ENCODE data around the gene ABHD17A.

ABHD17A gene

DNA sequence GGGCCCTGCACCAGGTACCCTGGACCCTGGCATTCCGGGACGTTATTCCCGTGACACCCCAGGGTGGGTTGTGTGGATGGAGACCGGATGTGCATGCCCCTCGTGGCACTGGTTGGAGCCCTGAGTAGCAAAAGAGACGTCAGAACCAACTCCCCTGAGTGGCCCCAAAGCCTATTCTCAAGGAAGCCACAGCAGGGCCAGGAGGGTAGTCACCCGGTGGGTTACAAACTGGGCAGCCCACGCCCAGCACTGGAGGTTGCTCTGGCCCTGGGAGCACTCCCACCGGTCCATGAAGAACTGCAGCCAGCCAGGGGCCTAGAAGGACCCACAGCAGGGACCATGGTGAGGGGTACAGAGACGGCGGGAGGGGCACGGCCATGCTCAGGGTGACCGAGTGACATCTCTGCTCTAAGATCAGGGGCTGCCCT is 29.5 kb downstream of the ABHD17A start:
- DNase-seq = no peak

DNA sequence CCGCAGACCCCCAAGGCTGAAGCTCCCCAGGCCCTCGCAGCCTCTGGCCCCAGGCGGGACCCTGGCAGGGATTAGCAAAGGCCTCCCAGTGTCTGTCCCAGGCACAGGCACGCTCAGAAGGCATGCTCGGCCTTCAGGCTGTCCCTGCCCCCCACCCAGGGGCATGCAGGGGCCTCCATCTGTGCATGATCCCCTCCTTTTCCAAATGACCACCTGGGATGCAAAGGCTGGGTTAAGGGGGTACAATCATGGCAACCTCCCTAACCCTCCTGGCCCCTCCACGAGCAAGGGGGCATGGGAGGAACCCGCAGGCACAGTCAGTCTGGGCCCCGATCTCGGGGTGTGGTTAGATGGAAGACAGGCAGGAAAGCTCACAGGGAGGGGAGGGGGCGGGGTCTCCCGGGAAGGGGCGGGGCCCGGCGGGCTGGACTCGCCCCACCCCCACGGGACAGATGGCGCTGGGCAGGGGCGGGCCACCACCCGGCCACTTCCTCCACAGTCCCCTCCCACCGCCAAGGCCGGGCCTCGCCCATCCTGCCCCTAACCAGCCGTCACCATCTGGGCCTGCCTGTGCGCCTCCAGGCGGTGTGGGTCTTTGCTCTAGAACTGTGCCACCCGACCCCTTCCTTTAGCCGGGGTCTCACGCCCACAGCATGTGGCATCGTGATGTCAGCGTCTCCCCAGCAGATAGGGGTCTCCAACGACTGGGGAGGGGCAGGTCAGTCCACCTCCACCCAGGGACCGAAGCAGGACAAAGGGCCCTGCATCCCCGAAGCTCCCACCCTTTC is 30.1 kb downstream of the ABHD17A start:
- in situ Hi-C loops (cut with HindIII; ENCODE audit: low pct_ligation_motif_present, low sequenced_read_pairs) = no loop called here

More for the DNA sequence above, 29.5 kb downstream of the ABHD17A start:
- TF ChIP-seq, protein P1, sequence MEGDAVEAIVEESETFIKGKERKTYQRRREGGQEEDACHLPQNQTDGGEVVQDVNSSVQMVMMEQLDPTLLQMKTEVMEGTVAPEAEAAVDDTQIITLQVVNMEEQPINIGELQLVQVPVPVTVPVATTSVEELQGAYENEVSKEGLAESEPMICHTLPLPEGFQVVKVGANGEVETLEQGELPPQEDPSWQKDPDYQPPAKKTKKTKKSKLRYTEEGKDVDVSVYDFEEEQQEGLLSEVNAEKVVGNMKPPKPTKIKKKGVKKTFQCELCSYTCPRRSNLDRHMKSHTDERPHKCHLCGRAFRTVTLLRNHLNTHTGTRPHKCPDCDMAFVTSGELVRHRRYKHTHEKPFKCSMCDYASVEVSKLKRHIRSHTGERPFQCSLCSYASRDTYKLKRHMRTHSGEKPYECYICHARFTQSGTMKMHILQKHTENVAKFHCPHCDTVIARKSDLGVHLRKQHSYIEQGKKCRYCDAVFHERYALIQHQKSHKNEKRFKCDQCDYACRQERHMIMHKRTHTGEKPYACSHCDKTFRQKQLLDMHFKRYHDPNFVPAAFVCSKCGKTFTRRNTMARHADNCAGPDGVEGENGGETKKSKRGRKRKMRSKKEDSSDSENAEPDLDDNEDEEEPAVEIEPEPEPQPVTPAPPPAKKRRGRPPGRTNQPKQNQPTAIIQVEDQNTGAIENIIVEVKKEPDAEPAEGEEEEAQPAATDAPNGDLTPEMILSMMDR (IDR thresholded peaks at IDR 0.05; ENCODE audit: low read depth, low read length, missing control alignments) = no peak
- Histone ChIP-seq H3K27me3 (replicated peaks) (no peaks in the 10 kb centered on the region), H3K27ac (peak overlapping the region; percentile 52), H3K4me3 (ENCODE audit: low read depth, low read length) (peak overlapping the region; percentile 39), H3K36me3 (replicated peaks) (peaks cover 5% of the 10 kb centered on the region)
- in situ Hi-C loops (cut with HindIII; ENCODE audit: low pct_ligation_motif_present, low sequenced_read_pairs) = no loop called here

DNA sequence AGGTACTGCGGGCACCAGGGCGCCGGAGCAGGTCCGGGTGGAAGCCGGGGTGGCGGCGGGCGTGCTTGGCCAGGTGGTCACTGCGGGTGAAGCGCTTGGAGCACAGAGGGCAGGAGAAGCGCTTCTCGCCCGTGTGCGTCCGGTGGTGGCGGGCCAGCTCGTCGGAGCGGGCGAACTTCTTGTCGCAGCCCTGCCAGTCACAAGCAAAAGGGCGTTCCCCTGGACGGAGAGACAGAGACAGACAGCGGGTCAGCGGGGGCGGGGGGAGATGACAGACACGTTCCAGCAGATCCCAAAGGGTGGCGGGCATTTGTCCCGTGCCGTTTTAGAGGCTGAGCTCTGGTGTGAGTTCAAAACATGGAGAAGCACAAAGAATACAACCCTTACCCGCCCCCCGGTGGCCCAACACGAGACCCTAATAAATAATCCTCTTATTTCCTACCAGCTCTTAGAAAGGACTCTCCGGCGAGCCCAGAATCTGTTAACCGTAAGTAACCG is 30.7 kb downstream of the ABHD17A start:
- H3K27ac ChIP-seq = peak overlapping the region; percentile 25
- peak; percentile 41 for DNase-seq
- in situ Hi-C loops (cut with HindIII; ENCODE audit: low pct_ligation_motif_present, low sequenced_read_pairs) = no loop called here
- H3K4me3 ChIP-seq (ENCODE audit: low read depth, low read length) = no peak overlapping the region
- TF ChIP-seq, protein P1 (IDR thresholded peaks at IDR 0.05; ENCODE audit: low read depth, low read length, missing control alignments) = no peak
- peaks cover 6% of the 10 kb centered on the region for H3K36me3 ChIP-seq (replicated peaks)
- no peaks in the 10 kb centered on the region for H3K27me3 ChIP-seq (replicated peaks)

More for the DNA sequence above, 30.1 kb downstream of the ABHD17A start:
- H3K4me3 ChIP-seq (ENCODE audit: low read depth, low read length) = peak overlapping the region; percentile 39
- TF ChIP-seq, protein P1 (IDR thresholded peaks at IDR 0.05; ENCODE audit: low read depth, low read length, missing control alignments) = no peak
- peaks cover 6% of the 10 kb centered on the region for H3K36me3 ChIP-seq (replicated peaks)
- DNase-seq = peak; percentile 81
- peak overlapping the region; percentile 52 for H3K27ac ChIP-seq
- no peaks in the 10 kb centered on the region for H3K27me3 ChIP-seq (replicated peaks)

DNA sequence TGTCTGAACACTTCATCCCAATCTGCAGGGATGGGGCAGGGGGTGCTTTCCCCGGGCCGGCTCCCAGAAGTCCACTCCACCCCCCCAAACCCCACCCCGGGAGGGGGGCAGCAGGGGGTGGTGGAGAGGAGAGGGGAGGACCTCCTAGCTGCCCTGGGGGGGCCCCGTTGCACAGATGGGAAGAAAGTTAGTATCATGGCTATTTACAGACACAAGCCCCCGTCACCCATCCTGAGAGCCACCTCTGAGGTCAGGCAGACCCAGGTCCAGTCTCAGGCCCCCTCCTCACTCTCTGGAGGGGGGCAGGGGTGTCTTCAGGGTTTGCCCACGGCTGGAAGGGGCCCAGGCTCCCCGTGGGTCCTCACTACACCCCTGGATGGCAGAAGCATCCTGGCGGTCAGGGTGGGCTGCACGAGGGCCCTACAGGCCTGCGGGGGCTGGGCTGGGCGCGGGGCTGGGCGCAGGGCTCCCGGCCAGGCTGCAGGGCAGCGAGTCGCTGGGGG is 31.2 kb downstream of the ABHD17A start:
- Histone ChIP-seq H3K27me3 (replicated peaks) (no peaks in the 10 kb centered on the region), H3K36me3 (replicated peaks) (peaks cover 6% of the 10 kb centered on the region), H3K27ac (no peak overlapping the region), H3K4me3 (ENCODE audit: low read depth, low read length) (no peak overlapping the region)
- TF ChIP-seq, protein P1 (IDR thresholded peaks at IDR 0.05; ENCODE audit: low read depth, low read length, missing control alignments) = no peak
- in situ Hi-C loops (cut with HindIII; ENCODE audit: low pct_ligation_motif_present, low sequenced_read_pairs) = no loop called here
- no peak for DNase-seq

GRCh38 chr19:1853295-1854038 is 31.8 kb downstream of the ABHD17A start:
- no peak overlapping the region for H3K27ac ChIP-seq
- TF ChIP-seq, protein P1 (IDR thresholded peaks at IDR 0.05; ENCODE audit: low read depth, low read length, missing control alignments) = peak; percentile 86
- peak; percentile 67 for DNase-seq
- peaks cover 6% of the 10 kb centered on the region for H3K36me3 ChIP-seq (replicated peaks)
- H3K4me3 ChIP-seq (ENCODE audit: low read depth, low read length) = no peak overlapping the region
- in situ Hi-C loops (cut with HindIII; ENCODE audit: low pct_ligation_motif_present, low sequenced_read_pairs) = no loop called here
- no peaks in the 10 kb centered on the region for H3K27me3 ChIP-seq (replicated peaks)

Measured in brain microvascular endothelial cell (primary cell).